ENCODE results near the gene ITGB3. TPM values are rescaled to one million over a fixed set of nuclear protein-coding genes. Genes with fewer than 3 reads are reported as not detected.

Gene ITGB3
- total RNA-seq, 3 donors from 2014 or later: 3.8 to 29.8 (median 14.6) TPM

GRCh38 chr17:47244697-47245096 is 8.9 kb upstream of the ITGB3 start:
- Histone ChIP-seq H3K36me3 (no peaks in the 10 kb centered on the region), H3K4me3 (no peak overlapping the region), H3K27me3 (no peaks in the 10 kb centered on the region), H3K9me3 (no peaks in the 10 kb centered on the region), H3K4me1 (peaks cover 0 to 5% of the 10 kb centered on the region in 2 donors), H3K27ac (no peak overlapping the region)
- intact Hi-C loops (cut with DNase I; ENCODE audit: low total_unique reads): no loop called here
- TF ChIP-seq CTCF (IDR thresholded peaks at IDR 0.05) (no peak), POLR2AphosphoS5 (IDR thresholded peaks at IDR 0.05) (no peak), POLR2A (IDR thresholded peaks at IDR 0.05) (no peak)
- DNase-seq (ENCODE audit: low spot score in 2 of 2): no peak

- Histone ChIP-seq H3K36me3 (no peaks in the 10 kb centered on the region), H3K27me3 (no peaks in the 10 kb centered on the region), H3K27ac (no peak overlapping the region), H3K9me3 (no peaks in the 10 kb centered on the region), H3K4me1 (no peaks in the 10 kb centered on the region), H3K4me3 (no peak overlapping the region)
- intact Hi-C loops (cut with DNase I; ENCODE audit: low total_unique reads): no loop called here
- DNase-seq (ENCODE audit: low spot score in 2 of 2): no peak
- TF ChIP-seq POLR2A (IDR thresholded peaks at IDR 0.05) (no peak), POLR2AphosphoS5 (IDR thresholded peaks at IDR 0.05) (no peak), CTCF (IDR thresholded peaks at IDR 0.05) (no peak)
Observed at GRCh38 chr17:47246120-47246519, 7.5 kb upstream of the ITGB3 start.

- H3K36me3 ChIP-seq: no peaks in the 10 kb centered on the region
- no peak overlapping the region for H3K27ac ChIP-seq
- no peaks in the 10 kb centered on the region for H3K9me3 ChIP-seq
- H3K4me3 ChIP-seq: no peak overlapping the region
- H3K27me3 ChIP-seq: no peaks in the 10 kb centered on the region
- no peak for DNase-seq (ENCODE audit: low spot score in 2 of 2)
- TF ChIP-seq POLR2A (IDR thresholded peaks at IDR 0.05): no peak
- no peak for TF ChIP-seq CTCF (IDR thresholded peaks at IDR 0.05)
- TF ChIP-seq POLR2AphosphoS5 (IDR thresholded peaks at IDR 0.05): no peak
- intact Hi-C loops (cut with DNase I; ENCODE audit: low total_unique reads): no loop called here
- H3K4me1 ChIP-seq: peaks cover 4% of the 10 kb centered on the region in 2 donors
Observed at GRCh38 chr17:47250855-47251254, 2.8 kb upstream of the ITGB3 start.

- H3K4me3 ChIP-seq: no peak overlapping the region
- DNase-seq (ENCODE audit: low spot score in 2 of 2): no peak
- TF ChIP-seq POLR2AphosphoS5 (IDR thresholded peaks at IDR 0.05) (no peak), POLR2A (IDR thresholded peaks at IDR 0.05) (no peak), CTCF (IDR thresholded peaks at IDR 0.05) (no peak)
- no peak overlapping the region for H3K27ac ChIP-seq
- H3K4me1 ChIP-seq: peaks cover 4% of the 10 kb centered on the region in 2 donors
- intact Hi-C loops (cut with DNase I; ENCODE audit: low total_unique reads): no loop called here
- H3K9me3 ChIP-seq: no peaks in the 10 kb centered on the region
- no peaks in the 10 kb centered on the region for H3K36me3 ChIP-seq
- no peaks in the 10 kb centered on the region for H3K27me3 ChIP-seq
Observed at GRCh38 chr17:47251421-47251940, 2.1 kb upstream of the ITGB3 start.

GRCh38 chr17:47252209-47252608 is 1.4 kb upstream of the ITGB3 start:
- intact Hi-C loops (cut with DNase I; ENCODE audit: low total_unique reads): no loop called here
- H3K27me3 ChIP-seq: no peaks in the 10 kb centered on the region
- no peak overlapping the region for H3K4me3 ChIP-seq
- no peak overlapping the region for H3K27ac ChIP-seq
- H3K36me3 ChIP-seq: no peaks in the 10 kb centered on the region
- DNase-seq (ENCODE audit: low spot score in 2 of 2): no peak
- no peaks in the 10 kb centered on the region for H3K9me3 ChIP-seq
- peaks cover 4% of the 10 kb centered on the region in 2 donors for H3K4me1 ChIP-seq
- TF ChIP-seq POLR2AphosphoS5 (IDR thresholded peaks at IDR 0.05) (no peak), POLR2A (IDR thresholded peaks at IDR 0.05) (no peak), CTCF (IDR thresholded peaks at IDR 0.05) (no peak)

Data from breast epithelium (tissue), 4 donors.